Lung (tissue), 12 donors: ENCODE data around the gene BCL2. TPM values are rescaled to one million over a fixed set of nuclear protein-coding genes. Genes with fewer than 3 reads are reported as not detected.

Experiments
- ATAC-seq: fragments of 200-7000 bp; cut with Tn5 transposase; one replicate; pipeline ENCODE4 v1.9.1; 2020; ENCODE audit warnings: moderate number of reproducible peaks; ENCODE audit not compliant: insufficient read depth, low FRiP score
- DNase-seq, 3 donors: peaks; one replicate each; pipeline ENCODE4 v3.0.0-alpha.2; 2013 to 2017
- H3K27ac ChIP-seq, 2 donors: one replicate each; pipeline ENCODE4 v1.5.1; 2013; ENCODE audit warnings: mild to moderate bottlenecking in 2 of 2, moderate library complexity in 2 of 2, control low read depth in 1 of 2, inconsistent platforms in 1 of 2, low read depth in 1 of 2, low read length in 1 of 2
- H3K27me3 ChIP-seq, 3 donors: one replicate each; pipeline ENCODE4 v1.5.1; 2013; ENCODE audit warnings: low read length in 2 of 3; ENCODE audit not compliant: control insufficient read depth in 3 of 3, insufficient read depth in 3 of 3
- H3K36me3 ChIP-seq, 4 donors: one replicate each; pipeline ENCODE4 v1.5.1; 2013; ENCODE audit warnings: low read length in 4 of 4, mild to moderate bottlenecking in 1 of 4, moderate library complexity in 1 of 4; ENCODE audit not compliant: control insufficient read depth in 4 of 4, insufficient read depth in 4 of 4
- H3K4me1 ChIP-seq, 5 donors: one replicate each; pipeline ENCODE4 v1.5.1; 2013; ENCODE audit warnings: low read length in 5 of 5, mild to moderate bottlenecking in 2 of 5, moderate library complexity in 1 of 5; ENCODE audit not compliant: control insufficient read depth in 5 of 5, insufficient read depth in 5 of 5
- H3K4me3 ChIP-seq: one replicate; pipeline ENCODE4 v1.5.1; 2013; ENCODE audit warnings: mild to moderate bottlenecking, control low read depth, moderate library complexity
- H3K9ac ChIP-seq, 2 donors: one replicate each; pipeline ENCODE4 v1.5.1; 2013; ENCODE audit warnings: low read length in 2 of 2, control low read depth in 1 of 2; ENCODE audit not compliant: insufficient read depth in 1 of 2
- H3K9me3 ChIP-seq, 4 donors: one replicate each; pipeline ENCODE4 v1.5.1; 2013; ENCODE audit warnings: low read length in 3 of 4, mild to moderate bottlenecking in 1 of 4, moderate library complexity in 1 of 4; ENCODE audit not compliant: control insufficient read depth in 4 of 4, insufficient read depth in 3 of 4
- WGBS, 2 donors: extraction: QIAGEN DNeasy Blood & Tissue Kit; methylation state at CpG; one replicate each; pipeline ENCODE4 v1.1.7; 2013; 5-methylcytosine and 5-hydroxymethylcytosine counted together
- polyA plus RNA-seq, 2 donors: library from polyadenylated mRNA; stranded (reverse); fragments of 200-250 nt; gene quantifications; one replicate each; pipeline ENCODE4 v1.2.1, GENCODE V29; 2013
- total RNA-seq, 2 donors: library from RNA; depleted of rRNA in 1 of 2; stranded (reverse); fragments of >200 nt in 1 of 2; gene quantifications; one replicate each; pipeline ENCODE4 v1.2.1, GENCODE V29; 2014 to 2021
- TF ChIP-seq, protein P1 (sequence below): IDR thresholded peaks from 2 replicates; pipeline ENCODE4 v1.5.1; 2012; ENCODE audit warnings: mild to moderate bottlenecking; ENCODE audit errors: control extremely low read depth, extremely low read depth
- donor health status: control.
- donor health status: control.
- donor health status: Bipolar disorder and iron deficiency.
- donor health status: healthy.
- donor health status: DM: yes; HTN: yes; CAD: no.

The BCL2 gene
- total and polyA plus RNA-seq, 4 donors = 1.5 to 30.9 (median 5.3) TPM

DNA sequence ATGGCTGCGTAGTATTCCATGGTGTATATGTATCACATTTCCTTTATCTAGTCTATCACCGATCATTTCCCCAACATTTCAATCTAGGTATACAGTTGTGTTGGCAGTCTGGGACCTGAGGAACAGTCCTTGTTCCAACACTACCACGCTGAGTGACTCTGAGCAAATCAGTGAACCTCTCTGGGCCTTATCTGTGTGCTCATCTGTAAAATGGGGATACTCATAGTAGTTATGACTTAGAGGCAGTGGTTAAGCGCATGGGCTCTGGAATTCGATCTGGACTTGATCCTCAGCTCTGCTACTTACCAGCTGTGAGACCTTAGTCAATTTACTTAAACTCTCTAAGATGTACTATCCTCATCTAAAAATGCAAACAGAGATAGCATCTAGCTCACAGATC, 85.1 kb downstream of the BCL2 start:
- Histone ChIP-seq H3K4me3 (no peak overlapping the region), H3K4me1 (peaks cover 0 to 25% (median 7%) of the 10 kb centered on the region in 5 donors), H3K9ac (no peak overlapping the region), H3K36me3 (no peaks in the 10 kb centered on the region), H3K9me3 (no peaks in the 10 kb centered on the region), H3K27me3 (no peaks in the 10 kb centered on the region), H3K27ac (no peak overlapping the region)
- TF ChIP-seq, protein P1, sequence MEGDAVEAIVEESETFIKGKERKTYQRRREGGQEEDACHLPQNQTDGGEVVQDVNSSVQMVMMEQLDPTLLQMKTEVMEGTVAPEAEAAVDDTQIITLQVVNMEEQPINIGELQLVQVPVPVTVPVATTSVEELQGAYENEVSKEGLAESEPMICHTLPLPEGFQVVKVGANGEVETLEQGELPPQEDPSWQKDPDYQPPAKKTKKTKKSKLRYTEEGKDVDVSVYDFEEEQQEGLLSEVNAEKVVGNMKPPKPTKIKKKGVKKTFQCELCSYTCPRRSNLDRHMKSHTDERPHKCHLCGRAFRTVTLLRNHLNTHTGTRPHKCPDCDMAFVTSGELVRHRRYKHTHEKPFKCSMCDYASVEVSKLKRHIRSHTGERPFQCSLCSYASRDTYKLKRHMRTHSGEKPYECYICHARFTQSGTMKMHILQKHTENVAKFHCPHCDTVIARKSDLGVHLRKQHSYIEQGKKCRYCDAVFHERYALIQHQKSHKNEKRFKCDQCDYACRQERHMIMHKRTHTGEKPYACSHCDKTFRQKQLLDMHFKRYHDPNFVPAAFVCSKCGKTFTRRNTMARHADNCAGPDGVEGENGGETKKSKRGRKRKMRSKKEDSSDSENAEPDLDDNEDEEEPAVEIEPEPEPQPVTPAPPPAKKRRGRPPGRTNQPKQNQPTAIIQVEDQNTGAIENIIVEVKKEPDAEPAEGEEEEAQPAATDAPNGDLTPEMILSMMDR = no peak
- DNase-seq = no peak
- WGBS, 2 donors = 97 to 99% methylated on average over 4 to 5 of the region's 5 CpGs
- ATAC-seq = no peak

DNA sequence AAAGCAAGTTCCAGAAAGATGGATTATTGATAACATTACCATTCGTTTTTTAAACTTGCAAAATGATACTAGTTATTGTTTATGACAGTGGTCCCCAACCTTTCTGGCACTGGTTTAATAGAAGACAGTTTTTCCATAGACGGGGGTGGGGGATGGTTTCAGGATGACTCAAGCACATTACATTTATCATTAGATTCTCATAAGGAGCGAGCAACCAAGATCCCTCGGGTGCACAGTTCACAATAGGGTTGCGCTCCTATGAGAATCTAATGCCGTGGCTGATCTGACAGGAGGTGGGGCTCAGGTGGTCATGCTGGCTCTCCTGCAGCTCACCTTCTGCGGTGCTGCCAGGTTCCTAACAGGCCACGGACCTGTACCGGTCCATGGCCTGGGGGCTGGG, 86.2 kb downstream of the BCL2 start:
- Histone ChIP-seq H3K27me3 (no peaks in the 10 kb centered on the region), H3K4me1 (peaks cover 0 to 15% (median 3%) of the 10 kb centered on the region in 5 donors), H3K27ac (no peak overlapping the region), H3K9ac (no peak overlapping the region), H3K36me3 (no peaks in the 10 kb centered on the region), H3K4me3 (no peak overlapping the region), H3K9me3 (no peaks in the 10 kb centered on the region)
- no peak for ATAC-seq
- DNase-seq = no peak
- WGBS, 2 donors = 86 to 94% methylated on average over 9 of the region's 9 CpGs
- TF ChIP-seq, protein P1 = no peak

DNA sequence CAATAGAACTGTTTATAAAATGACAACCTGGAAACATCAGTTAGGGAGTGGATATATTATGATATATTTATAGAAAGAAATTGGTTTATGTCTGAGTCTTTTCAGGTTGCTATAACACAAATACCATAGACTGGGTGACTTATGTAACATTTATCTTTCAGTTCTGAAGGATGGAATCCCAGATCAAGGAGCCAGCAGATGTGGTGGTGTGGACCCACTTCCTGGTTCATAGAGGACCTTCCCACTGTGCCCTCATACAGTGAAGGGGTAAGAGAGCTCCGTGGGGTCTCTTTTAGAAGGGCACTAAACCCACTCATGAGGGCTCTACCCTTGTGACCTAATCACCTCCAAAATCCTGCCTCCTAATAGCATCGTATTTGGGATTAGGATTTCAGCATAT, 86.7 kb downstream of the BCL2 start:
- DNase-seq = no peak
- H3K9ac ChIP-seq = no peak overlapping the region
- no peak overlapping the region for H3K4me3 ChIP-seq
- peaks cover 0 to 11% (median 2%) of the 10 kb centered on the region in 5 donors for H3K4me1 ChIP-seq
- H3K9me3 ChIP-seq = peaks cover 0 to under 1% (median 0%) of the 10 kb centered on the region in 4 donors
- 82 to 86% methylated on average over 2 of the region's 2 CpGs for WGBS, 2 donors
- TF ChIP-seq, protein P1 = no peak
- no peaks in the 10 kb centered on the region for H3K36me3 ChIP-seq
- no peak overlapping the region for H3K27ac ChIP-seq
- no peak for ATAC-seq
- H3K27me3 ChIP-seq = no peaks in the 10 kb centered on the region

DNA sequence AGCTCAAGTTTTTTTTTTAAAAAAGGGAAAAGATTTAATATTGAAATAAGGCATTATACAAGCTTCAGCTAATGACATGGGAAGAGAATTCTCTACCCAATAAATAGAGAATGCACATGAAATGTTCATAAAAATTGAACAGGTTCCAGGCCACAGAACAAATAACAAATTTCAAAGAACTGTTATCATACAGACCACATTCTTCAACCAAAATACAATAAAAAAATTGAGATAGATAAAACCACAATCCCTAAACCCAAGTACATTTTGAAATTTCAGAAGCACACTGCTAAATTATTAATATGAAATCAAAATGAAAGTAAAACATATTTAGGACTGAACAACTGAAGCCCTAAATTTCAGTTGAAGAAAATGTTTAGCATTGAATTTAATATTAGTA, 89.6 kb downstream of the BCL2 start:
- H3K9me3 ChIP-seq = peaks cover 0 to 6% (median under 1%) of the 10 kb centered on the region in 4 donors
- TF ChIP-seq, protein P1 = no peak

More for the DNA sequence above, 89.6 kb downstream of the BCL2 start:
- Histone ChIP-seq H3K9ac (peak overlapping the region in 1 of 2 donors; percentile 49), H3K27ac (no peak overlapping the region), H3K4me1 (peaks cover 0 to 2% (median 0%) of the 10 kb centered on the region in 5 donors), H3K36me3 (no peaks in the 10 kb centered on the region), H3K4me3 (no peak overlapping the region), H3K27me3 (no peaks in the 10 kb centered on the region)
- ATAC-seq (no peak), DNase-seq (no peak)
